Ovary (tissue), 3 donors: ENCODE results near the gene C1orf21.

Source experiments
- EP300 ChIP-seq: sonication (generic); formaldehyde crosslinking; IDR thresholded peaks from one replicate; pipeline ENCODE4 v1.6.1; 2017; ENCODE audit warnings: antibody characterized with exemption
- TF ChIP-seq, protein P1 (sequence below), 3 donors: fragments of 450-650 bp in 2 of 3; fragments of 200-600 bp in 1 of 3; IDR thresholded peaks; one replicate each; pipeline versions ENCODE4 v1.5.1 to v1.8.0; 2016 to 2022; ENCODE audit warnings: antibody characterized with exemption in 3 of 3, mild to moderate bottlenecking in 1 of 3
- donor health status: DM: no; HTN: no; CAD: no.

GRCh38 chr1:184624626-184625025, 237.8 kb downstream of the C1orf21 start:
- no peak for TF ChIP-seq EP300
- TF ChIP-seq, protein P1, sequence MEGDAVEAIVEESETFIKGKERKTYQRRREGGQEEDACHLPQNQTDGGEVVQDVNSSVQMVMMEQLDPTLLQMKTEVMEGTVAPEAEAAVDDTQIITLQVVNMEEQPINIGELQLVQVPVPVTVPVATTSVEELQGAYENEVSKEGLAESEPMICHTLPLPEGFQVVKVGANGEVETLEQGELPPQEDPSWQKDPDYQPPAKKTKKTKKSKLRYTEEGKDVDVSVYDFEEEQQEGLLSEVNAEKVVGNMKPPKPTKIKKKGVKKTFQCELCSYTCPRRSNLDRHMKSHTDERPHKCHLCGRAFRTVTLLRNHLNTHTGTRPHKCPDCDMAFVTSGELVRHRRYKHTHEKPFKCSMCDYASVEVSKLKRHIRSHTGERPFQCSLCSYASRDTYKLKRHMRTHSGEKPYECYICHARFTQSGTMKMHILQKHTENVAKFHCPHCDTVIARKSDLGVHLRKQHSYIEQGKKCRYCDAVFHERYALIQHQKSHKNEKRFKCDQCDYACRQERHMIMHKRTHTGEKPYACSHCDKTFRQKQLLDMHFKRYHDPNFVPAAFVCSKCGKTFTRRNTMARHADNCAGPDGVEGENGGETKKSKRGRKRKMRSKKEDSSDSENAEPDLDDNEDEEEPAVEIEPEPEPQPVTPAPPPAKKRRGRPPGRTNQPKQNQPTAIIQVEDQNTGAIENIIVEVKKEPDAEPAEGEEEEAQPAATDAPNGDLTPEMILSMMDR (IDR thresholded peaks at IDR 0.05): no peak
